Activated naive CD4-positive, alpha-beta T cell treated with anti-CD3 and anti-CD28 coated beads, Interleukin-2, amount 50 U/mL, for 24 hours (primary cell): ENCODE measurements around the gene ADAMTS2.

ENCODE experiments used
- H3K27ac Mint-ChIP-seq: one replicate; pipeline ENCODE4 v1.8.0; 2021; ENCODE audit warnings: mild to moderate bottlenecking, mixed read lengths
- H3K27me3 Mint-ChIP-seq: one replicate; pipeline ENCODE4 v1.8.0; 2021; ENCODE audit warnings: mixed read lengths
- H3K36me3 Mint-ChIP-seq: one replicate; pipeline ENCODE4 v1.8.0; 2021; ENCODE audit warnings: mixed read lengths
- H3K4me1 Mint-ChIP-seq: one replicate; pipeline ENCODE4 v1.8.0; 2021; ENCODE audit warnings: mixed read lengths
- H3K4me3 Mint-ChIP-seq: one replicate; pipeline ENCODE4 v1.8.0; 2021; ENCODE audit warnings: mild to moderate bottlenecking, mixed read lengths
- H3K9me3 Mint-ChIP-seq: one replicate; pipeline ENCODE4 v1.8.0; 2021; ENCODE audit warnings: mixed read lengths

The ADAMTS2 gene

DNA sequence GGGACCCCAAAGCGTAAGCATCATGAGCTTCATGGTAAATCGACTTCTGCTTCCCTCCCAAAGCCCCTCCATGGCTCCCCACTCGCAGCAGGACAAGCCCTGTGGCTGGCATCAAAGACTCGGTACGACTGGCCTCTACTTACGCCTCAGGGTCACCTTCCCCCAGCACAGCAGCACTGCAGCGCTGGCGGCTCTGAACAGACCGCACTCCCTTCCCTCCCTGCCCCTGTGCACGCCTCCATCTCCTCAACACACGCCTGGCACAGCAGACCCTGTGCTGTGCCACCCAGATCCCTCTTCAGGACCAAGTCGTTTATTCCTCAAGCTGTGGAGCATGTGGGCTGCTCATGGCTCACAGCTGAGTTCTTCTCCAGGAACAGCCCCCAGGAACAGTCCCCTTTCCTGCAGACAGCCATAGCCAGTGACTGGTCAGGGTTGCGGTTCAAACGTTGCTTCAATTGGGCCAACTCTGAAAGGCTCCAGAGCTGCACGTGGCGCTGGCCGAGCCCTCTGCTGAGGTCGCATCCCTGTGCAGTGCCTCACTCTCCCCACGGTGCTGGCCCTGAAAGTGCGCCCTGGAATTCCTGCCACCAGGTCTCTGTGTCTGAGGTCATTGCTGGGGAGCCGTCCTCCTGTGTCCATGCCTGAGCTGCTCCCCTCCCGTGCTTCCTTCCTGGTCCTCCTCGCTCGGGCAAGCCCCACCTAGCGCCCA is 197.1 kb downstream of the ADAMTS2 start:
- Mint-ChIP-seq H3K27ac (no peak overlapping the region), H3K4me3 (no peak overlapping the region), H3K27me3 (no peaks in the 10 kb centered on the region), H3K36me3 (no peaks in the 10 kb centered on the region), H3K9me3 (no peaks in the 10 kb centered on the region), H3K4me1 (peaks cover 24% of the 10 kb centered on the region)

DNA sequence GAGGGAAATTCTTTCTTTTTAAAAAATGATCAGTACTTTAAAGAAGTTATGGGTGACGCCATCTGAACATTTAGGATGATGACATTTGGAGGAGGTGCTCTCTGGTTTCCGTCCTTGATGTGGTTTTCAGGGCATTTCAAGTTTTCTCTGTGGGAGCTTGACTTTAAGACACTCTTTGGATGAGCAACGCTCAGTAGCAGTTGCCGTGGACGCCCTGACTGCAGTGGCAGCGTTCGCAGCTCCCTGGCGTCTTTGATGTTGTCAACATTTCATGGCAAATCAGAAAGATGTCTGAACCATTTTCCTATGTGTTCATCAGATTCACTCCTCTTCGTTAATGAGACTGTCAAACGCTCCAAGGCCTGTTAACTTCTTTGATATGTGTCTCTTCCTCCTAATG is 199.0 kb downstream of the ADAMTS2 start:
- H3K4me3 Mint-ChIP-seq: peak overlapping the region; percentile 42
- H3K36me3 Mint-ChIP-seq: no peaks in the 10 kb centered on the region
- H3K4me1 Mint-ChIP-seq: peaks cover 38% of the 10 kb centered on the region
- H3K27ac Mint-ChIP-seq: peak overlapping the region; percentile 26
- H3K9me3 Mint-ChIP-seq: no peaks in the 10 kb centered on the region
- H3K27me3 Mint-ChIP-seq: no peaks in the 10 kb centered on the region

DNA sequence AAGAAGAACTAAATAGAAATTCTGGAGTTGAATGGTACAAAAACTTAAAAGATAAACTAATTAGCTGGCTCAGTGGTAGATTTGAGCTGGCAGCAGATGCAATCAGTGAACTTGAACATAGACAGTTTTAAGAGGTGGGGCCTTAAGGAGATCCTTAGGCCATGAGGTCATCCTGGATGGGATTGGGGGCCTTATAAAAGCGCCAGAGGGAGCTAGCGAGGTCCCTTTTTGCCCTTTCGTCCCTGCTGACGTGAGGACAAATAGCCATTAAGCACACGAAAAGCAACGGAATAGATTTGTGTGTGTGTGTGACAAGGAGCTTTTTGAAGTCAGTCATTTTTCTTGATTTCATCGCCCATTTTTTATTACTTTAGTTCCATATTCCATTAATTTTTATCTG is 201.8 kb downstream of the ADAMTS2 start:
- Mint-ChIP-seq H3K27me3 (no peaks in the 10 kb centered on the region), H3K9me3 (no peaks in the 10 kb centered on the region), H3K36me3 (no peaks in the 10 kb centered on the region), H3K4me1 (peaks cover 38% of the 10 kb centered on the region), H3K27ac (no peak overlapping the region), H3K4me3 (peak overlapping the region; percentile 8)

DNA sequence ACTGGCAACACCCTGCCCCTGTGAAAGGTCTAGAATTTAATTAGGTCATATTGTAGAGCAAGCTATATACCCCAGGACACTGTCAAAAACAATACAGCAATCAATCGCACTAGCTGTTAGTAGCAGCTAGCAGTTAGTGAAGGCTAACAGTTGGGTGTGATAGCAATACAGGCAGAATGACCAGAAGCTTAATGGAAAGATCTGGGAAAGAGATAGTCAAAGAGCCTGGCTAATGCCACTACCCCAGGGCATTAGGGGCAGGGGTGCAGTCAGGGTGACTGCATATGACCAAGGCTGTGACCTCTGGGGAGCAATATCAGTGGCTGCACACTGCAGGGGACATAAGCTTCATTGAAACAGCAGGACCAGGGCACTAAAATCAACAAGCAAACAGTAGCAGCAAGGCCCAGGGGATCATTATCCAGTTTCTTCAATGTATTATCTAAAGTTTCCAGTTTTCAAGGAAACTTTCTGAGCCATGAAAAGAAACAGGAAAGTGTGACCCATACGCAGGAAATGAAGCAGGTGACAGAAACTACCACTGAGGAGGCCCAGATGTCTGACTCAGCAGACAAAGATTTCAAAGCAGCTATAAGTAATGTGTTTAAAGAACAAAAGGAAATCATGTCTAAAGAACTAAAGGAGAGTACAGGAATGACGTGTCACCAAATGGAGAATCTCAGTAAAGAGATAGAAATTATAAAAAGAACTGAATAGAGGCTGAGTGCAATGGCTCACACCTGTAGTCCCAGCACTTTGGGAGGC is 202.6 kb downstream of the ADAMTS2 start:
- Mint-ChIP-seq H3K27me3 (no peaks in the 10 kb centered on the region), H3K36me3 (no peaks in the 10 kb centered on the region), H3K4me3 (peak overlapping the region; percentile 8), H3K4me1 (peaks cover 38% of the 10 kb centered on the region), H3K9me3 (no peaks in the 10 kb centered on the region), H3K27ac (peak overlapping the region; percentile 92)

DNA sequence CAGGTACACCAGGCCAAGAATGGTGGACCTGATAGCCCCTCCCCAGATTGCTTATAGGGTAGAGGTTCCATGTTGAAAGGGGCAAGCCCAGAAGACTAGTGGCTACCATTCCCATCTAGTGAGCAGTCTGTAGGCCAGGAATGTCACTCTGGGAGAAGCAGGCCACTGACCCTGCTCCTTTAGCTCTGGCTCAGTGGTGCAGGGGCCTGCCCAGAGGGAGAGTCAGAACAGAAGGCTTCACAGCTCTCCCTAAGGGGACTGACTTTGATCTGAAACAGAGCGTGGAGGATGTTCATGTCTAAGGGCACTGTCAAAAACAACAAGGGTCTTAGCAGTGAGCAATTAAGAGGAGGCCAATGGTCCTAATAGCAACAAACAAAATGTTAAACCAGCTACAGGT is 203.4 kb downstream of the ADAMTS2 start:
- Mint-ChIP-seq H3K9me3 (no peaks in the 10 kb centered on the region), H3K4me1 (peaks cover 33% of the 10 kb centered on the region), H3K27me3 (no peaks in the 10 kb centered on the region), H3K36me3 (no peaks in the 10 kb centered on the region), H3K4me3 (no peak overlapping the region), H3K27ac (peak overlapping the region; percentile 31)

DNA sequence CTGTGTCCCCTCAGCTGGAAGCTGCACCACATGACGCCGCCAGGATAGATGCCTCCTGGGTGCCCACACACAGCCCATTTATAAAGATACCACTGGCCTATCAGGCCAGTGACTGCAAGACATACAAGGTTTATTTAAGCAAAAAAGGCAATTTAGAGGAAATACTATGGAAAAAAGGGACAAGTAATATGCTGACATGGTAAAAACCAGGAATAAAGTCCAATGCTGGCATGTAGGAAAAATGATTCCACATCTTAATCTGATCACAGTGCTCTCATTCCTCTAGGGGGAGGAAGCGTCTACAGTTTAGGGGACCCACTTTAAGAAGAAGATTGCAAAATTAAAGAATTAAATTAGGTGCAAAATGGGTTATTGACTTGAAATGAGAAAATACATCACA is 205.0 kb downstream of the ADAMTS2 start:
- Mint-ChIP-seq H3K36me3 (no peaks in the 10 kb centered on the region), H3K27me3 (no peaks in the 10 kb centered on the region), H3K9me3 (no peaks in the 10 kb centered on the region), H3K4me3 (no peak overlapping the region), H3K4me1 (peaks cover 19% of the 10 kb centered on the region), H3K27ac (peak overlapping the region; percentile 31)

DNA sequence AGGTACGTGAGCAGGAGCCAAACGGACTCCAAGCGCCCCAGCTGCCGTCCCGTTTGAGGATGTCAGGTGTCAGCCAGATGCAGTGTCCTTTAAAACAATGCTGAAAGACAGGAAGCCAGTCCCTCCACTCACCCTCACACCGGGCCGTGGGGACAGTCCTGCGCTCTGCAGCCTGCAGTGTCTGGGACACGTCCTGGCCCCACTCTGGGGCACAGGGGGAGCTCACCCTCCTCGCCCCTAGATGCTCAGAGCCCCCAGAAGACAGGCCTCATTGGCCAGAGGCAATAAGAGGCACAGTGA is 205.4 kb downstream of the ADAMTS2 start:
- H3K4me3 Mint-ChIP-seq: no peak overlapping the region
- peaks cover 18% of the 10 kb centered on the region for H3K4me1 Mint-ChIP-seq
- no peaks in the 10 kb centered on the region for H3K27me3 Mint-ChIP-seq
- no peak overlapping the region for H3K27ac Mint-ChIP-seq
- H3K9me3 Mint-ChIP-seq: no peaks in the 10 kb centered on the region
- H3K36me3 Mint-ChIP-seq: no peaks in the 10 kb centered on the region

DNA sequence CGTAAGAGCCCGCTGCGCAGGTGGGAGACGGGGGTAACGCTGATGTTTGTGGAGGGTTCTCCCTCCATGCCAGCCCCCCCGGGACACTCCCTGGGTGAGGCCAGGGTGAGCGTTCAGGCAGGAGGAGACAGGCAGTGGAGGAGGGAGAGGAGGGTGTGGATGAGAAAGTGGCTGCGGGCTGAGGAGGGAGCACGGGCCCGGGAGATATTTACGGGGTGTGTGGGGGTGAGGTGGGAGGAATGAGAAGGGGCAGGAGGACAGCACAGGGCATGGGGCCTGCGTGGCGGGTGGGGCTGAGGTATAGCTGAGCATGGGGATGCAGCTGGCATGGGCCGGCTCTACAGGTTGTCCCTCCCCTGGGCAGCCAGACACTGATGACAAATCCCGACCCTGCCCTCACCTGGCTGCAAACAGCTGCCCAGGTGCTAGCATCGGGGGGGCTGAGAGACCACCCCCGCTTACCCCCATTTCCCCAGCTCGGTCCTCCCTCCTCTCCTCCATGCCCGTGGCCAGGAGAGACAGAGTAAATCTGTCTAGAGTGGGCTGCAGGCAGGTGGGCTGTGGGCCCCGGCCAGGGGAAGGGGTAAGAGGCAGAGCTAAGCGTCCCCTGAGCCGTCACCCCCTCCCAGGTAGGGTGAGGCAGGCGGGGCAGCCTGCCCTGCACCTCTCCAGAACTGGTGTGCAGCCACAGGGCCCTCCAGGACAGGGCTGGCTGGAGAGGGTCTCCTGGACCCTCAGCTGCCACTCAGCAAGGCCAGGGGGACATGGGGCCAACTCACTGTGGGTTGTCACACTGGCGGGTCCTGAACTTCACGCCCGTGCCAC is 205.9 kb downstream of the ADAMTS2 start:
- Mint-ChIP-seq H3K27ac (no peak overlapping the region), H3K9me3 (no peaks in the 10 kb centered on the region), H3K4me1 (peaks cover 18% of the 10 kb centered on the region), H3K27me3 (no peaks in the 10 kb centered on the region), H3K4me3 (no peak overlapping the region), H3K36me3 (no peaks in the 10 kb centered on the region)

DNA sequence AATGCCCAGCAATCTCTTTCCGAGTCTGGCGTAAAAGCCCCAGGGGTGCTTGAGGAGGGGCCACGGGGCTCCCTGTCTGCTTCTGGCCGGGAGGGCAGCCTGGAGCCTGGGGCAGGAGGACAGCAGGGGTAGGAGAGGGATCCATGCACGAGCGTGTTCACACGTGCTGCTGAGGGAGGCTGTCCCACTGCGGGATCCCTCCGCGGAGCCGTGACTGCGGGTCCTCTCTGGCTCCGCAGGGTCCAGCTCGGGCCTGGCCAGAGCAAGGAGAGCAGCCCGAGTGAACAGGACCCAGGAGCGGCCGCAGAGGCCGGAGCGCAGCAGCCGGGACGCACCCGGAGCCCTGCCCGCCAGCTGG is 206.7 kb downstream of the ADAMTS2 start:
- Mint-ChIP-seq H3K4me1 (peaks cover 18% of the 10 kb centered on the region), H3K9me3 (no peaks in the 10 kb centered on the region), H3K36me3 (no peaks in the 10 kb centered on the region), H3K4me3 (no peak overlapping the region), H3K27me3 (no peaks in the 10 kb centered on the region), H3K27ac (no peak overlapping the region)

DNA sequence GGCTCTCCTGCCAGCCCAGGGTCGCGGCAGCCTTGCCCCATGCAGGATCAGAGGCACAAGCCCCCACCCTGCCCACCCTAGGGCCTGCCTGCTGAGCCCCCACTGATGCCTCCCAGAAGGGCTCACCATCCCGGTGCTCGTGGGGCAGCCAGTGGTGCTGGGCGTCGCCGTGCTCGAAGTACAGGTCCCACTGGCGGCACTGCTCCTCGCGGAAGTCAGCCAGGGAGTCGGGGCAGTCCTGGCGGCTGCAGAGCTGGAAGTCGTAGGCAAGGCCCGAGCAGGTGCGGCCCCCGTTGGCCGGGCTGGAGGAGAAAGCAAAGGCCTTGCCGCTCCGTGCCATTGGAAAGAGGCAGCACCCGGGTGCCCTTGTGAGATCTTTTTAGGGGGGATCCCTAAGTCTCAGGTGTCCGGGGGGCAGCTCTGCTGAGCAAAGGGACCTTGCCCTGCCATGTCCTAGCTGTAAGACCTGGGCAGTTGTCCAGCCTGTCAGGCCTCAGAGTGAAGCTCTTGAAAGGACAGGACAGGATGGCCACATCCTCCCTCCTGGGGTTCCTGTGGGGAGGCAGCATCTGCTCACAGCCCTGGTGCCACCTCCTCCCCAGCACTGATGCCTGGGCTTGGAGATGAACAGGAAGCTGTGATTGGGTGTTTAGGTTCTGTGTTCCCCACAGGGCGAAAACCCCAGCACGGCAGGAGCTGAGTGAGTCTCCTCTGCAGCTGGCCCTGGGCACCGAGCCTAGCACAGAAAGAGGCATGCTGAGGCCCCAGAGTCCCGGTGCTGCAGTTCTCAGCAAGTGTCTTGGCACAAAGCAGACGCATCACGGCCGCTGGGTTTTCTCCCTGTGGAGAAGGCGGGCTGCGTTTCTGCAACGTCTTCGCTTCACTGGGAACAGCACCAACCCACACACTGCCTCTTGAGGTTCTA is 207.4 kb downstream of the ADAMTS2 start:
- Mint-ChIP-seq H3K36me3 (no peaks in the 10 kb centered on the region), H3K9me3 (no peaks in the 10 kb centered on the region)

DNA sequence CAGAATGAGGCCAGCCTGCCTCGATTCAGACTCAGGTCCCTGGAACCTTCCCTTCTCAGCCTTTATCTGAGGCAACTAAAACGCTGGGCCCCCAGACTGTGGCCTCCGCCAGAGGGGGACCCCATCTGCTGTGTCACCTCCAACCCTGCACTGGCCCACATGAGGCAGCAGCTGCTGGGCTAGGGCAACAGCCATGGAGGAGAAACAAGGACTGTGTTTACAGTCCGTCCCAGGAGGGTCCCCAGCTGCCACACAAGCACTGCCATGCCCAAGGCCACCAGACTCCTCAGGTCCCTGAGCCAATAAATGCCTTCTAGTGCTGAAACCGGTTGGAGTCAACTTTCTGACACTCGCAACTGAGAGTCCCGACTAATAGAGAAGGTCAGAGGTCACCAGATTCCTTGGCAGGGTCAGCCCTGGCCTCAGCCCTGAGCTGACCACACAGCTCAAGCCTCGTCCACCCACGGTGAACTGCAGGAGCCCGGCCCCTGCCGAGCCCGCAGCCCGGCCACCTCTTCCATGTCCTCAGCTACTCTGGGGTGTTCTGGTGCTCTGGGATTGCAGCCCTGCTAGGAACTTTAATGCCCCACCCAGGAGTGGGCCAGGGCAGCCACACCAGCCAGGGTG is 208.1 kb downstream of the ADAMTS2 start:
- no peaks in the 10 kb centered on the region for H3K9me3 Mint-ChIP-seq
- peaks cover 4% of the 10 kb centered on the region for H3K4me1 Mint-ChIP-seq
- H3K27me3 Mint-ChIP-seq: no peaks in the 10 kb centered on the region
- H3K4me3 Mint-ChIP-seq: no peak overlapping the region
- no peaks in the 10 kb centered on the region for H3K36me3 Mint-ChIP-seq
- H3K27ac Mint-ChIP-seq: no peak overlapping the region

More for the DNA sequence above, 207.4 kb downstream of the ADAMTS2 start:
- H3K27ac Mint-ChIP-seq: no peak overlapping the region
- H3K27me3 Mint-ChIP-seq: no peaks in the 10 kb centered on the region
- H3K4me1 Mint-ChIP-seq: peaks cover 11% of the 10 kb centered on the region
- H3K4me3 Mint-ChIP-seq: no peak overlapping the region

DNA sequence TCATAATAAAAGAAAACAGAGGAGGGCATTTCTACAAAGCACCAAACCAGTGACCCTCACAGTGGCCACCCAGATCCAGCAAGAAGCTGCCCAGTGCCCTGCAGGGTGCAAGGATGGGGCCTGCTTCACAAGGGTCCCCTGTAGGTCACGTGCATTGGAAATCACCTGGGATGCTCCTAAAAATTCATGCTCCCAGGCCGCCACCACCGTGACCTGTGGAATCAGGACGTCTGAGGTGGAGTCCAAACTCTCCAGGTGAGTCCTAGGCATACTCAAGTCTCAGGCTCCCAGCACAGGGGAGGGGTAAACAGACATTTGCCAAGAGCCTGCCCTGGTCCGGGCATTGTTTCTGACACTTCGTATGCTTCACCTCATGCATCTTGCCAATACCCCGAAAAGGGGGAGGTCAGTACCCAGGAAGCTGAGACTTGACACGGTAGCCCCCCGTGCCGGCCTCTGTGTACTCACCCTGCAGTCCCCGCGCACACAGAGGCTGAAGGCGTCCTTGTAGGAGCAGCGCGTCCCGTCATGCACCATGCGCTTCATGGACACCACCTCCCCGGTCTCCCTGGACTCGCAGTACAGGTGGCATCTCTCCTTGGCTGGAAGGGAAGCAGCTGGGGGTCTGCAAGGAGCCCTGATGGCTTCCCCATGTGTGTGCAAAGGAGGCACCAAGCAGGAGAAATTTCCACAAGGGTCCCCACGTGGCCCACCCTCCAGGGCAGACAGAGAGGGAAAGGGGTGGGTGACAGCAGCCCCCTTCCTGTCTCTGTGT is 209.6 kb downstream of the ADAMTS2 start:
- Mint-ChIP-seq H3K27me3 (no peaks in the 10 kb centered on the region), H3K36me3 (no peaks in the 10 kb centered on the region), H3K4me3 (no peak overlapping the region), H3K4me1 (no peaks in the 10 kb centered on the region), H3K9me3 (no peaks in the 10 kb centered on the region), H3K27ac (no peak overlapping the region)

DNA sequence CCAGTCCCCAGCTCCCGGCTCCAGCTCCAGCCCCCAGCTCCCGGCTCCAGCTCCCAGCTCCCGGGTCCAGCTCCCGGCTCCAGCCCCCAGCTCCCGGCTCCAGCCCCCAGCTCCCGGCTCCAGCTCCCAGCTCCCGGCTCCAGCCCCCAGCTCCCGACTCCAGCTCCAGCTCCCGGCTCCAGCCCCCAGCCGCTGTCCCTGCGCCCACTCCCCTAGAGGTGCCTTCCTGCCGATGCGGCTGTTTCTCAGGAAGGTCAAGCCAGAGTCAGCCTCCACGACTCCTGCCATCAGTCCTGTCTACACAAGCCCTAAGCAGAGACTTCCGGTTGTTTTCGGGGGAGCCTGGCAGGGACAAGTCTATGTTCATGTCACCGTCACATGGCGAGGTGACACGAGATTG is 210.3 kb downstream of the ADAMTS2 start:
- no peak overlapping the region for H3K4me3 Mint-ChIP-seq
- no peaks in the 10 kb centered on the region for H3K27me3 Mint-ChIP-seq
- no peak overlapping the region for H3K27ac Mint-ChIP-seq
- no peaks in the 10 kb centered on the region for H3K4me1 Mint-ChIP-seq
- no peaks in the 10 kb centered on the region for H3K9me3 Mint-ChIP-seq
- H3K36me3 Mint-ChIP-seq: no peaks in the 10 kb centered on the region

DNA sequence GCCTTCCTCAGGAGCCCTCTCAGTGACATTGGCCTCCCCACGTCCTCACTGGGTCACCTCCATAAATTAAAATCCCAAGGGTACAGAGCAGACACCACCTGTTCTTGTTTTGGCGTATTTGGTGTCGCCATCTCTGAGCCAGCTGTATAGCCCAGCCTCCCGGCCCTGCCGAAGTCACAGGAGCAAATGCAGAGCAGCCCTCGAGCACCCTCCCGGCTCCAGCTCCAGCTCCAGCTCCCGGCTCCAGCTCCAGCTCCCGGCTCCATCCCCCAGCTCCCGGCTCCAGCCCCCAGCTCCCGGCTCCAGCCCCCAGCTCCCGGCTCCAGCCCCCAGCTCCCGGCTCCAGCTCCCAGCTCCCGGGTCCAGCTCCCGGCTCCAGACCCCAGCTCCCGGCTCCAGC is 210.8 kb downstream of the ADAMTS2 start:
- Mint-ChIP-seq H3K27me3 (no peaks in the 10 kb centered on the region), H3K4me1 (no peaks in the 10 kb centered on the region), H3K36me3 (no peaks in the 10 kb centered on the region), H3K9me3 (no peaks in the 10 kb centered on the region), H3K27ac (no peak overlapping the region), H3K4me3 (no peak overlapping the region)
